Right lobe of liver (tissue), 4 donors: Measurements from ENCODE around the gene CYTH1.

Experiments used
- POLR2A ChIP-seq: fragments of 450-650 bp; IDR thresholded peaks from one replicate; pipeline ENCODE4 v1.6.1; 2017; ENCODE audit warnings: antibody characterized with exemption, mild to moderate bottlenecking
- TF ChIP-seq, protein P1 (sequence below), 4 donors: fragments of 200-600 bp in 3 of 4; fragments of 450-650 bp in 1 of 4; IDR thresholded peaks; one replicate each; pipeline versions ENCODE4 v1.5.1 to v1.8.0; 2016 to 2022; ENCODE audit warnings: antibody characterized with exemption in 4 of 4, mild to moderate bottlenecking in 2 of 4
- donor health status: DM: no; HTN: no; CAD: no.
- donor health status: DM: no; HTN: no; CAD: no.
- donor health status: DM: no; HTN: yes; CAD: no.

DNA sequence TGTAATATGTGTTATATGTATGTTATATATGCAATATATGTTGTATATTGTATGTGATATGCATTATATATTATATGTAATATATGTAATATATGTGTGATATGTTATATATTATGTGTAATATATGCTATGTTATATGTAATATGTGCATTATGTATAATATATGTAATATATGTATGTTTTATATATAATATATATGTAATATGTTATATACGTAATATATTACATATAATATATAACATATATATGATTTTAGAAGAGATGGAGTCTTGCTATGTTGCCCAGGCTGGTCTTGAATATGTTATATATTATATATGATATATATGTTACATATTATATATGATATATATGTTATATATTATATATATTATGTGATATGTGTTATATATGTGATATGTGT lies 139.4 kb downstream of the CYTH1 start:
- TF ChIP-seq, protein P1, sequence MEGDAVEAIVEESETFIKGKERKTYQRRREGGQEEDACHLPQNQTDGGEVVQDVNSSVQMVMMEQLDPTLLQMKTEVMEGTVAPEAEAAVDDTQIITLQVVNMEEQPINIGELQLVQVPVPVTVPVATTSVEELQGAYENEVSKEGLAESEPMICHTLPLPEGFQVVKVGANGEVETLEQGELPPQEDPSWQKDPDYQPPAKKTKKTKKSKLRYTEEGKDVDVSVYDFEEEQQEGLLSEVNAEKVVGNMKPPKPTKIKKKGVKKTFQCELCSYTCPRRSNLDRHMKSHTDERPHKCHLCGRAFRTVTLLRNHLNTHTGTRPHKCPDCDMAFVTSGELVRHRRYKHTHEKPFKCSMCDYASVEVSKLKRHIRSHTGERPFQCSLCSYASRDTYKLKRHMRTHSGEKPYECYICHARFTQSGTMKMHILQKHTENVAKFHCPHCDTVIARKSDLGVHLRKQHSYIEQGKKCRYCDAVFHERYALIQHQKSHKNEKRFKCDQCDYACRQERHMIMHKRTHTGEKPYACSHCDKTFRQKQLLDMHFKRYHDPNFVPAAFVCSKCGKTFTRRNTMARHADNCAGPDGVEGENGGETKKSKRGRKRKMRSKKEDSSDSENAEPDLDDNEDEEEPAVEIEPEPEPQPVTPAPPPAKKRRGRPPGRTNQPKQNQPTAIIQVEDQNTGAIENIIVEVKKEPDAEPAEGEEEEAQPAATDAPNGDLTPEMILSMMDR (IDR thresholded peaks at IDR 0.05): no peak
- no peak for TF ChIP-seq POLR2A
